ENCODE results near the gene RAF1. TPM values are rescaled to one million over a fixed set of nuclear protein-coding genes. Genes with fewer than 3 reads are reported as not detected.

The RAF1 gene
- total and polyA plus RNA-seq, 8 donors, result 36.7 to 156 (median 76.9) TPM

DNA sequence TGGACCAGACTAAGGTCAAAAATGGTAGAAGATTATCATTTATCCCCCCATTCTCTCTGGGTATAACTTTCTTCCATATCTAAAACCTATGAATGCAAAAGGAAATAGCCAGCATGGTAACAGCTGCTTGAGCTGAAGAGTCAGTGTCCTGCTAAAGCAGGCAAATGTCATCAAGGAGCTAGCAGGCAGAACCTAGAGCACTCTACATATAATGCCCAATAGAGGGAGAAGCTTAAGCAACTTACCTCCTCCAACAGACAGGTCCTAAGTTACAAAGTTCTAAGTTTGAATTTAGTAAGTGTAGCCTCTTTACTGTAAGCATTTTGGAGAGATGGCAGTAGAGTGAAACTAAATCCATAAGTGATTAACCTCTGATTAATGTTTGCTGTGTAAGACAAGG lies 7.7 kb downstream of the RAF1 start:
- no peaks in the 10 kb centered on the region for H3K9me3 ChIP-seq
- no peaks in the 10 kb centered on the region for H3K27me3 ChIP-seq
- H3K27ac ChIP-seq, result peak overlapping the region in 1 of 5 donors; percentile 15
- peaks cover 54 to 98% (median 75%) of the 10 kb centered on the region in 4 donors for H3K4me1 ChIP-seq
- no peak overlapping the region for H3K4me3 ChIP-seq
- TF ChIP-seq, protein P1, sequence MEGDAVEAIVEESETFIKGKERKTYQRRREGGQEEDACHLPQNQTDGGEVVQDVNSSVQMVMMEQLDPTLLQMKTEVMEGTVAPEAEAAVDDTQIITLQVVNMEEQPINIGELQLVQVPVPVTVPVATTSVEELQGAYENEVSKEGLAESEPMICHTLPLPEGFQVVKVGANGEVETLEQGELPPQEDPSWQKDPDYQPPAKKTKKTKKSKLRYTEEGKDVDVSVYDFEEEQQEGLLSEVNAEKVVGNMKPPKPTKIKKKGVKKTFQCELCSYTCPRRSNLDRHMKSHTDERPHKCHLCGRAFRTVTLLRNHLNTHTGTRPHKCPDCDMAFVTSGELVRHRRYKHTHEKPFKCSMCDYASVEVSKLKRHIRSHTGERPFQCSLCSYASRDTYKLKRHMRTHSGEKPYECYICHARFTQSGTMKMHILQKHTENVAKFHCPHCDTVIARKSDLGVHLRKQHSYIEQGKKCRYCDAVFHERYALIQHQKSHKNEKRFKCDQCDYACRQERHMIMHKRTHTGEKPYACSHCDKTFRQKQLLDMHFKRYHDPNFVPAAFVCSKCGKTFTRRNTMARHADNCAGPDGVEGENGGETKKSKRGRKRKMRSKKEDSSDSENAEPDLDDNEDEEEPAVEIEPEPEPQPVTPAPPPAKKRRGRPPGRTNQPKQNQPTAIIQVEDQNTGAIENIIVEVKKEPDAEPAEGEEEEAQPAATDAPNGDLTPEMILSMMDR (IDR thresholded peaks at IDR 0.05), result no peak
- TF ChIP-seq POLR2AphosphoS5 (IDR thresholded peaks at IDR 0.05), result no peak
- no peak for TF ChIP-seq EP300 (IDR thresholded peaks at IDR 0.05)
- TF ChIP-seq POLR2A (IDR thresholded peaks at IDR 0.05), result no peak
- no peaks in the 10 kb centered on the region for H3K36me3 ChIP-seq
- DNase-seq, result no peak
- intact Hi-C loops (cut with DNase I; ENCODE audit: low total_unique reads), result no loop called here

DNA sequence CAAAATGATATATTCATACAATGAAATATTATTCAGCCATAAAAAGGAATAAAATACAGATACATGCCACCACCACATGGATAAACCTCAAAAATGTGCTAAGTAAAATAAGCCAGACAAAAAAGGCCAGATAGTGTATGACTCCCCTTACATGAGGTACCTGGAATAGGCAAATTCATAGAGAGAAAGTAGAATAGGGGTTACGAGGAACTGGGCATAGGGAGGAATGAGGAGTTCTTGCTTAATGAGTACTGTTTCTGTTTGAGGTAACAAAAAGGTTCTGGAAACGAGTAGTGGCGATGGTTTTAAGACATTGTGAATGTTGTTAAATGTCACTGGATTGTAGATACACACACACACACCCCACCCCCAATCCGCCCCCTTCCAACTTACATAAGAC lies 8.2 kb downstream of the RAF1 start:
- no peak overlapping the region for H3K27ac ChIP-seq
- peaks cover 50 to 98% (median 72%) of the 10 kb centered on the region in 4 donors for H3K4me1 ChIP-seq
- 54 to 76% (median 74%) methylated on average over 4 of the region's 4 CpGs for WGBS, 5 donors

DNA sequence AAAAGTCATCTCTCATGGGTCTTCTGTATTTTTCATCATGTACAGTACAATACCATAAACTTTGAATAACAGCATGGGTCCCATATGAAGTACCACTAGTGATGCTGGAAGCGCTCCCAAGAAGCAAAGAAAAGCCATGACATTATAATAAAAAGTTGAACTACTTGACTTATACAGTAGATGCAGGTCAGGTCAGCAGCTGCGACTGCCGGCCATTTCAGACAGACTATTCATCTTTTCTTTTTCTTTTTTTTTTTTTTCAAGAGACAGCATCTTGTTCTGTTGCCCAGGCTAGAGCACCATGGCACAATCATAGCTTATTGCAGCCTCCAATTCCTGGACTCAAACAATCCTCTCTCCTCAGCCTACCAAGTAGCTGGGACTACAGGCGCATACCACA lies 10.2 kb downstream of the RAF1 start:
- Histone ChIP-seq H3K36me3 (no peaks in the 10 kb centered on the region), H3K27me3 (no peaks in the 10 kb centered on the region), H3K4me3 (no peak overlapping the region), H3K4me1 (peaks cover 32 to 98% (median 65%) of the 10 kb centered on the region in 4 donors), H3K9me3 (no peaks in the 10 kb centered on the region), H3K27ac (peak overlapping the region in 1 of 5 donors; percentile 8)
- intact Hi-C loops (cut with DNase I; ENCODE audit: low total_unique reads), result no loop called here
- TF ChIP-seq EP300 (IDR thresholded peaks at IDR 0.05), result no peak
- TF ChIP-seq, protein P1 (IDR thresholded peaks at IDR 0.05), result no peak
- no peak for TF ChIP-seq POLR2A (IDR thresholded peaks at IDR 0.05)
- TF ChIP-seq POLR2AphosphoS5 (IDR thresholded peaks at IDR 0.05), result no peak
- DNase-seq, result no peak
- WGBS, 5 donors, result 61 to 77% (median 72%) methylated on average over 4 of the region's 4 CpGs

More for the DNA sequence above, 8.2 kb downstream of the RAF1 start:
- Histone ChIP-seq H3K9me3 (no peaks in the 10 kb centered on the region), H3K36me3 (no peaks in the 10 kb centered on the region), H3K27me3 (no peaks in the 10 kb centered on the region), H3K4me3 (no peak overlapping the region)
- intact Hi-C loops (cut with DNase I; ENCODE audit: low total_unique reads), result no loop called here
- TF ChIP-seq, protein P1 (IDR thresholded peaks at IDR 0.05), result no peak
- no peak for DNase-seq

DNA sequence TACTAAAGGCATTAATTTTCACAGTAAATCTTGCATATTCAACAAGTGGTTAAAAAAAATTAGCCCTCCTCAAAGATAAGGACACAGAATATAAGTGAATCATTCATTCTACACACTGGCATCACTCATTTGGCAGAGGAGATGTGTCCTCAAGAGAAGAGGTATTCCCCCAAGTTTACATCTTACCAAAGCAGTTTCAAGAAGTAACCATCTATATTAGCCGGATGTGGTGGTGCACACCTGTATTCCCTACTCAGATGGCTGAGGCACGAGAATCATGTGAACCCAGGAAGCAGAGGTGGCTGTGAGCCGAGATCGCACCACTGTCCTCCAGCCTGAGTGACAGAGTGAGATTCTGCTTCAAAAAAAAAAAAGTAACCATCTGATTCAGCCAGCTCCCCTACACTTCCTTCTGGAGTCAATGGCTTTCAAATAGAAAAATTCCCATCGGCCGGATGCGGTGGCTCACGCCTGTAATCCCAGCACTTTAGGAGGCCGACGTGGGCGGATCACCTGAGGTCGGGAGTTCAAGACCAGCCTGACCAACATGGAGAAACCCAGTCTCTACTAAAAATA lies 15.4 kb downstream of the RAF1 start:
- WGBS, 5 donors, result 87 to 93% (median 90%) methylated on average over 12 of the region's 12 CpGs
- peak overlapping the region in 2 of 5 donors; percentile 47 to 54 for H3K27ac ChIP-seq
- H3K36me3 ChIP-seq, result no peaks in the 10 kb centered on the region
- no peak for TF ChIP-seq EP300 (IDR thresholded peaks at IDR 0.05)
- no peak overlapping the region for H3K4me3 ChIP-seq
- H3K27me3 ChIP-seq, result no peaks in the 10 kb centered on the region
- no peak for DNase-seq
- no peaks in the 10 kb centered on the region for H3K9me3 ChIP-seq
- intact Hi-C loops (cut with DNase I; ENCODE audit: low total_unique reads), result no loop called here
- peaks cover 17 to 98% (median 59%) of the 10 kb centered on the region in 4 donors for H3K4me1 ChIP-seq

DNA sequence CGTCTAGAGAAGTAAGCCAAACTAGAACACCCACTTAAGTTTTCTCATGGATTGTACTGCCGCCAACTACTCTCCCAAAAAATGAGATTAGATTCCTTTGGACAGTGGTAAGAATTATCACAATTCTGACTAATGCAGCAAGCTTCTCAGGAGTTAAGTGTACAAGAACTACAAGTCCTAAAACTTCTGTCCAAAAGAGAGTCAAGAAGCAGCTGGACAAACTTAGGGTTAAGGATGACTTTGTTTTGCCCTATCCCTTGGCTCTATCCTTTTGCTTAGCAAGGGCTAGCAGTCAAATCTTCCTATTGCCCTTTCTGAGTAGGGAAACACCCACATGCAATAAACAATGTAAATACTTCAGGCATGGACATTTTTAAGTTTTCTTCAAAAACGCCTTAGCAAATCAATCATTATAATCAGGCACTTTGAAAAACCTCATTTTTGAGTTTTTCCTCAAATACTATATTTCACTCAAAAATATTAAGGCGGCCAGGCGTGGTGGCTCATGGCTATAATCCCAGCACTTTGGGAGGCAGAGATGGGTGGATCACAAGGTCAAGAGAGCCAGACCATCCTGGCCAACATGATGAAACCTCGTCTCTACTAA lies 19.5 kb downstream of the RAF1 start:
- no peaks in the 10 kb centered on the region for H3K27me3 ChIP-seq
- no peaks in the 10 kb centered on the region for H3K9me3 ChIP-seq
- no peak overlapping the region for H3K4me3 ChIP-seq
- peak overlapping the region in 4 of 5 donors; percentile 9 to 59 (median 28) for H3K27ac ChIP-seq
- DNase-seq, result no peak
- WGBS, 5 donors, result 58 to 63% (median 59%) methylated on average over 6 of the region's 6 CpGs
- intact Hi-C loops (cut with DNase I; ENCODE audit: low total_unique reads), result no loop called here
- peaks cover 20 to 77% (median 54%) of the 10 kb centered on the region in 4 donors for H3K4me1 ChIP-seq
- no peaks in the 10 kb centered on the region for H3K36me3 ChIP-seq
- TF ChIP-seq POLR2AphosphoS5 (IDR thresholded peaks at IDR 0.05), result no peak

All from stomach (tissue), 9 donors.